Measurements from ENCODE around the gene TRPM1. TPM values are rescaled to one million over a fixed set of nuclear protein-coding genes. Genes with fewer than 3 reads are reported as not detected.

The TRPM1 gene
- total and polyA plus RNA-seq, 9 of the 15 experiments (the other 6 are each of a cell fraction or from before 2014, with no cell fraction given), result 0.01 to 0.06 (median 0.03) TPM; not detected in 5

- TF ChIP-seq PBX2 (CRISPR knock-in tag; IDR thresholded peaks at IDR 0.05; ENCODE audit: low read depth), result no peak
- no peak for TF ChIP-seq PBX2 (tag; conservative IDR thresholded peaks at IDR 0.05; ENCODE audit: low read depth)
- no peak for TF ChIP-seq MECOM (CRISPR knock-in tag; IDR thresholded peaks at IDR 0.05)
- TF ChIP-seq HES1 (IDR thresholded peaks at IDR 0.05; ENCODE audit: low read depth), result no peak
- no peak for TF ChIP-seq NR2C1 (IDR thresholded peaks at IDR 0.05)
- 0 out of 2 replicates have a peak, but pooled peaks have one; percentile 11 for TF ChIP-seq NR2C1 (tag; IDR thresholded peaks at IDR 0.05)
- TF ChIP-seq RFX7 (CRISPR knock-in tag; IDR thresholded peaks at IDR 0.05), result no peak
- no peak for TF ChIP-seq DNMT1 (IDR thresholded peaks at IDR 0.05)
- TF ChIP-seq IFI16 (CRISPR knock-in tag; IDR thresholded peaks at IDR 0.05), result no peak
- TF ChIP-seq PATZ1 (CRISPR knock-in tag; IDR thresholded peaks at IDR 0.05; ENCODE audit: borderline replicate concordance), result no peak
- TF ChIP-seq PPARD (CRISPR knock-in tag; IDR thresholded peaks at IDR 0.05), result no peak
- no peak for TF ChIP-seq NELFE (IDR thresholded peaks at IDR 0.05; ENCODE audit: insufficient read depth, insufficient read length)
- TF ChIP-seq ZFPM2 (CRISPR knock-in tag; IDR thresholded peaks at IDR 0.05), result no peak
- no peak for TF ChIP-seq TCF15 (CRISPR knock-in tag; IDR thresholded peaks at IDR 0.05)
- TF ChIP-seq PTBP1 (IDR thresholded peaks at IDR 0.05; ENCODE audit: low read depth, low read length), result no peak
- TF ChIP-seq WHSC1 (IDR thresholded peaks at IDR 0.05; ENCODE audit: low read length), result no peak
- TF ChIP-seq RBM15 (IDR thresholded peaks at IDR 0.05; ENCODE audit: insufficient read depth, low read length), result no peak
- TF ChIP-seq TCF7 (IDR thresholded peaks at IDR 0.05; ENCODE audit: borderline replicate concordance), result no peak
- no peak for TF ChIP-seq NCOA1 (IDR thresholded peaks at IDR 0.05; ENCODE audit: low read depth)
- TF ChIP-seq PYGO2 (tag; IDR thresholded peaks at IDR 0.05), result no peak
- TF ChIP-seq YY1 (IDR thresholded peaks at IDR 0.05; ENCODE audit: borderline replicate concordance in 1 of 3, control insufficient read depth in 1 of 3, extremely low read depth in 1 of 3, insufficient read depth in 3 of 3, insufficient read length in 1 of 3, insufficient replicate concordance in 2 of 3, low read depth in 1 of 3, low read length in 2 of 3), result peak; percentile 5 to 71 (median 70)
- TF ChIP-seq ASH1L (IDR thresholded peaks at IDR 0.05; ENCODE audit: borderline replicate concordance, low read depth, partially characterized antibody), result no peak
- peak; percentile 78 for TF ChIP-seq SIN3B (IDR thresholded peaks at IDR 0.05; ENCODE audit: low read depth)
These were observed 110.0 kb downstream of the TRPM1 start, which contains the start of gene MTMR10 (continued) for GRCh38 chr15:30991255-30992235.
